AG09309 (cell line): ENCODE measurements around the gene SHCBP1L.
A peak's percentile ranks its signal among the peaks of the same experiment; 100 is the strongest.
"Not testable (repeated sequence)": the region's sequence is repeated elsewhere in the genome, so short reads cannot be mapped to it uniquely, and the experiment has no call there.

Experiments
- DNase-seq: peaks from one replicate; pipeline ENCODE4 v3.0.0-alpha.2; 2010; ENCODE audit warnings: low read depth
- H3K4me3 ChIP-seq: 2 replicates; pipeline ENCODE4 v1.5.1; 2011; ENCODE audit warnings: mild to moderate bottlenecking, low read depth, low read length, moderate library complexity; ENCODE audit not compliant: control insufficient read depth
- TF ChIP-seq, protein P1 (sequence below): IDR thresholded peaks from 2 replicates; pipeline ENCODE4 v1.5.1; 2011; ENCODE audit warnings: mild to moderate bottlenecking, low read depth, low read length, inconsistent platforms; ENCODE audit not compliant: insufficient read depth, control insufficient read depth; ENCODE audit errors: missing control alignments

SHCBP1L gene

DNA sequence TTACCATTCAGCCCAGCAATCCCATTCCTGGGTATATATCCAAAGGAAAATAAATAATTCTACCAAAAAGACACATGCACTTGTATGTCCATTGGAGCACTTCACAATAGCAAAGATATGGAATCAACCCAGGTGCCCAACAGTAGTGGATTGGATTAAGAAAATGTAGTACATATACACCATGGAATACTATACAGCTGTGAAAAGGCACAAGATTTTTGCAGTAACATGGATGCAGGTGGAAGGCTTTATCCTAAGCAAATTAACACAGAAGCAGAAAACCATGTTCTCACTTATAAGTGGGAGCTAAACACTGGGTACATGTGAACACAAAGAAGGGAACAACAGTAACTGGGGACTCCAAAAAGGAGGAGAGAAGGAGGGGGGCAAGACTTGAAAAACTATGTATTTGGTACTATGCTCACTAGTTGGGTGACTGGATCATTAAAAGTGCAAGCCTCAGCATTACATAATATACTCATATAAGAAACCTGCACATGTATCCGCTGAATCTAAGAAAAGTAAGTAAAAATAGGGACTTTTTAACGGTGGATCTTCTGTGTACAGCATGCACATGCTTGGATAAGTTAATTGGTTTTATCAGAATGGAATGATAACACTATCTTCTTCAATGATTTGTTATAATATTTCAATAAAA, 3.9 kb upstream of the SHCBP1L start:
- TF ChIP-seq, protein P1, sequence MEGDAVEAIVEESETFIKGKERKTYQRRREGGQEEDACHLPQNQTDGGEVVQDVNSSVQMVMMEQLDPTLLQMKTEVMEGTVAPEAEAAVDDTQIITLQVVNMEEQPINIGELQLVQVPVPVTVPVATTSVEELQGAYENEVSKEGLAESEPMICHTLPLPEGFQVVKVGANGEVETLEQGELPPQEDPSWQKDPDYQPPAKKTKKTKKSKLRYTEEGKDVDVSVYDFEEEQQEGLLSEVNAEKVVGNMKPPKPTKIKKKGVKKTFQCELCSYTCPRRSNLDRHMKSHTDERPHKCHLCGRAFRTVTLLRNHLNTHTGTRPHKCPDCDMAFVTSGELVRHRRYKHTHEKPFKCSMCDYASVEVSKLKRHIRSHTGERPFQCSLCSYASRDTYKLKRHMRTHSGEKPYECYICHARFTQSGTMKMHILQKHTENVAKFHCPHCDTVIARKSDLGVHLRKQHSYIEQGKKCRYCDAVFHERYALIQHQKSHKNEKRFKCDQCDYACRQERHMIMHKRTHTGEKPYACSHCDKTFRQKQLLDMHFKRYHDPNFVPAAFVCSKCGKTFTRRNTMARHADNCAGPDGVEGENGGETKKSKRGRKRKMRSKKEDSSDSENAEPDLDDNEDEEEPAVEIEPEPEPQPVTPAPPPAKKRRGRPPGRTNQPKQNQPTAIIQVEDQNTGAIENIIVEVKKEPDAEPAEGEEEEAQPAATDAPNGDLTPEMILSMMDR = no peak
- no peak overlapping the region for H3K4me3 ChIP-seq
- no peak for DNase-seq

DNA sequence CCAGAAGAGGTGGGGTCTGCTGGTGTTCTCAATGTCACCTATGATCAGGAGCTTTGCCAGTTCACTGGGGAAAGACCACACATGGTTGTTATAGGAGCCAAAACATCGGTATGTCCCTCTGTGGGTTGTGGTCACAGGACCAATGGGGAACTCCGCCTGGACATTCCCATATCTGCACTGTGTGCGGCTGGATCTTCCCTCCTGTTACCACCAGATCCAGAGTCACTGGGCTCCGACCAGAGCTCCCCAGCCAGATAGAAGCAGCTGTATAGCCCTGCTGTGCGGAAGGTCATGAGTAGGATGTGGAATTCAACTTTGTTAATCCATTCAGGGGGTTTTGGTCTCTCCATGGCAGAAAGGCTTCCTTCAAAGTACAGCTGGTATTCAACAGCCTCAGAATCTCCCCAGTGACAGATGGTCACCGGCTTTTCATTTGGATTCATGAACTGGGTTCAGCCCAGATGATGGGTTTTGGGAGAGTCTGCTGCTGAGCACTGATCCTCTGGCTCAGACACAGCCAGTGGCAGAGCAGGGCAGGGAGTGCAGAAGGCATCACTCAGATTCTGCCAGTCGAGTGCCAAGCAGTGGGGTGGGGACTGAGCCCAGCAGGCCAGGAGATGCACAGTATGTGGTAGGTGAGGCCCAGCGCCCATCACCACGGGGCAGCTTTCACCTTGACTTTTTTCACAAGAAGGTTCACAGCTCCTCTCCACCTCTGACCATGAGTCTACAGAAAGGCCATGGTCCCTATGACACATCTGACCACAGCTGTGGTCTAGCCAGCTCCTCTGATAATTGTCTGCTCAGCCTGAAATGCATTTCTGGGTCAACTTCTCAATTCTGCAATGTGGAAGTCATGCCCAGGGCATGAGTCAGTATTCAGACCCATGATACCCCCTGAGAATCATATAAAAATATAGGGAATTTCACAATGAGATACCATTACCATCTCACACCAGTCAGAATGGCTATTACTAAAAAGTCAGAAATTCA, 2.9 kb upstream of the SHCBP1L start:
- H3K4me3 ChIP-seq = no peak overlapping the region
- TF ChIP-seq, protein P1 = no peak
- peak; percentile 83 for DNase-seq

DNA sequence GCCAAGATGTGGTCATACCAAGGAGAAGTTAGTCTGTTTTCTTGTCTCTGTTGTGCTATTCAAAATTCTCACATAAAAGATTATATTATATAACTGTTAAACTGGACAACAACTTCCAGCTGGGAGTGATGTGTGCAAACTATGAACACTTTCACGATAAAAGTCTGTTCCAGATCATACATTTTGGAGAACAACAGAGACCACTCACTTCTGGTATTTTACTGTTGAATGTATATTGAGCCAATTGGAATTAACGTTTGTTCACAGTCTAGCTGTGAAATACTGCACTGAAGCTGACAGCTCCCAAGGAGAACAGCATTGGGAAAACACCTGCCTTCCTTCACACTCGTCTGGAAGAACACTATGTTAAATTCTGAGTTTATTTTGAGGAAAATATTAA, 860 bp upstream of the SHCBP1L start:
- TF ChIP-seq, protein P1 = no peak
- H3K4me3 ChIP-seq = no peak overlapping the region

DNA sequence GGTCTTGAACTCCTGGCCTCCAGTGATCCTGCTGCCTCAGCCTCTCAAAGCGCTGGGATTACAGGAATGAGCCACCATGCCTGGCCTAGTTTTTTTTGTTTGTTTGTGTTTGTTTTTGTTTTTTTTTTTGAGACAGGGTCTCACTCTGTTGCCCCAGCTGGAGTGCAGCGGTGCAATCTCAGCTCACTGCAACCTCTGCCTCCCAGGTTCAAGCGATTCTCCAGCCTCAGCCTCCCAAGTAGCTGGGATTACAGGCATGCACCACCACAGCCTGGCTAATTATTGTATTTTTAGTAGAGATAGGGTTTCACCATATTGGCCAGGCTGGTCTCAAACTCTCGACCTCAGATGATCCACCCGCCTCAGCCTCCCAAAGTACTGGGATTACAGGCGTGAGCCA, 9.6 kb downstream of the SHCBP1L start:
- not testable (repeated sequence) for H3K4me3 ChIP-seq, DNase-seq

More for the DNA sequence above, 860 bp upstream of the SHCBP1L start:
- no peak for DNase-seq

DNA sequence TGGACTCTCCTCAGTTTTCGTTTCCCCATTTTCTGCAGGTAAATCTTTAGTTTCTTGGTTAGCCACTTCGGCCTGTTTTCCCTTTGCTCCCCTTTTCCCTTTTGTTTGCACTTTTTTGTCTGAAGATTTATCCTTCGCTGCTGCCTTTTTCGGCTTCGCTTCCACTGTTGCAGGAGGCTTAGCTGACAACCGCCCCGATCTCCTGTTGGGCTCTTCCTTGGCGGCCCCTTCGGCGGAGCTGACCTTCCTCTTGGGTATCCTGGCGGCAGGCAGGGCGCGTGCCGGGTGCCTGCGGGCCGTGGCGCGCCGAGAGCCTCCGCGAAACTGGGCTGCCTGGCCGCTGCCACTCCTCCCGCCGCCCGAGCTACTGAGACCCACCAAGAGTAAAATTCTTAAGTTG, 10.8 kb downstream of the SHCBP1L start:
- H3K4me3 ChIP-seq, DNase-seq: not testable (repeated sequence)

DNA sequence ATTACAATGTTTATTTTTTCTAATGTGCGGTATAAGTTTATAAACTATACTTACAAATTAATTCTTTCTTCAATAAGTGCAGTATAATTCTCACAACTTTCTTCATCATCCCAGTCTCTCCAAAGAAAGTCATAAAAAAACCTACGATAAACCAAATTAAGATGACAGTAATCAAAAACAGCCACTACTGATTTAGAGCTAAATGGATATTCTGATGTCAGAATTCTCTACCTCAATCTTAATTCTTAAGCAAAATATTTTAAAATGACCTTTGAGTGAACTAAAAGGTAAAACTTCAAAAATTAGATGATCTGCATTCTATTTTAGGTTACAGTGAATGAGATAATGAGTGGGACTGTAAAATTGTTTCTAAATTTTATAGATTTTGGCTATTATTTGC, 13.6 kb downstream of the SHCBP1L start:
- TF ChIP-seq, protein P1 = no peak
- no peak for DNase-seq
- no peak overlapping the region for H3K4me3 ChIP-seq

DNA sequence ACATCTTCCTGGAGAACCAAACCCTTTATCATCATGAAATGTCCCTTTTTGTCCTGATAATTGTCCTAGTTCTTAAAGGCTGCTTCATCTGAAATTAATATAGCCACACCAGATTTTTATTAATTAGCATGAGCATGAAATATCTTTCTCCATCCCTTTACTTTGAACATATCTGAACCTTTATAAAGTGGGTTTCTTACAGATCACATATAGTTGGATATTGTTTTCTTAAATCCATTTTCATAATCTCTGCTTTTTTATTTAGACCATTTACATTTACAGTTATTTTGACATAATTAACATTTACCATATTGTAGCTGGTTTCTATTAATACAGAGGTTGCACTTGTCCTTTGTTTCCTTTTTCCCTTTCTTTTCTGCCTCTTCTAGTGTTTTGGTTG, 17.2 kb downstream of the SHCBP1L start:
- H3K4me3 ChIP-seq = no peak overlapping the region
- no peak for DNase-seq
- TF ChIP-seq, protein P1 = no peak

DNA sequence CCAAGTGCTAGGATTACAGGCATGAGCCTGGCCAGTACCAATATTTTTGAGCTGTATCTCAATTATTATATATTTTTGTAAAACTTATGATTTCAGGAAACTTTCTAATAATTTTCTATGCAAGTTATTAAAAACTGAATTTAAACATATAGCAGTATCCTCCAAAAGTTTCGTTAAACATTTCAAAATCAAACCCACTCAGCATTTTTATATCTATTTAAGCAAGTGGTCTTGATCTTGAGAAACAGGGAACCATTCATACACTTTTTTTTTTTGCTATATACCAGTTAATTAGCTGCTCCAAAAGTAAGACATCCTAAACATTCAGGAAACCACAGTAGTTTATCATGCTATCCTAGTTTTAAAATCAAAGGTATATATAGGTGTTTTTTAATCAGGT, 22.0 kb downstream of the SHCBP1L start:
- TF ChIP-seq, protein P1 = no peak
- H3K4me3 ChIP-seq = no peak overlapping the region
- no peak for DNase-seq
